Peyer's patch (tissue), 4 donors: ENCODE data around the gene LTV1.

Experiments used
- CTCF ChIP-seq, 6 experiments: fragments of 450-650 bp in 4 of 6; fragments of 200-600 bp in 2 of 6; sonication (generic) in 1 of 6; IDR thresholded peaks; one replicate each; pipeline ENCODE4 v1.5.1; 2017 to 2019; ENCODE audit warnings: antibody characterized with exemption in 6 of 6, mild to moderate bottlenecking in 3 of 6, moderate library complexity in 1 of 6
- POLR2A ChIP-seq, 2 donors: fragments of 450-650 bp; IDR thresholded peaks; one replicate each; pipeline ENCODE4 v1.5.1; 2017; ENCODE audit warnings: antibody characterized with exemption in 2 of 2, mild to moderate bottlenecking in 2 of 2, moderate library complexity in 2 of 2

- TF ChIP-seq POLR2A (IDR thresholded peaks at IDR 0.05) (no peak), CTCF (IDR thresholded peaks at IDR 0.05) (no peak)
Measured at GRCh38 chr6:143822584-143823024, 20.5 kb upstream of the LTV1 start.
